ENCODE data around the gene OPRD1.

OPRD1 gene

GRCh38 chr1:28796352-28797211 is 15.4 kb upstream of the OPRD1 start:
- H3K27ac ChIP-seq = no peak overlapping the region
- no peaks in the 10 kb centered on the region for H4K20me1 ChIP-seq (ENCODE audit: insufficient read depth)
- no peaks in the 10 kb centered on the region for H3K27me3 ChIP-seq (ENCODE audit: insufficient read depth, low read depth)
- H3K79me2 ChIP-seq (ENCODE audit: insufficient read depth, low read depth) = no peaks in the 10 kb centered on the region
- no peak overlapping the region for H3K4me3 ChIP-seq (IDR thresholded peaks at IDR 0.05; ENCODE audit: insufficient read depth, low read depth, low read length)
- H3K4me1 ChIP-seq (ENCODE audit: low read depth, poor library complexity, severe bottlenecking) = no peaks in the 10 kb centered on the region
- no peak for TF ChIP-seq CTCF (conservative IDR thresholded peaks at IDR 0.05; ENCODE audit: low read depth, low read length)
- H3K4me2 ChIP-seq = no peak overlapping the region
- no peaks in the 10 kb centered on the region for H3K36me3 ChIP-seq (ENCODE audit: insufficient read depth)
- H2AFZ ChIP-seq (ENCODE audit: low read depth) = no peak overlapping the region
- H3K9ac ChIP-seq = no peak overlapping the region

- Histone ChIP-seq H3K79me2 (ENCODE audit: insufficient read depth, low read depth) (no peaks in the 10 kb centered on the region), H3K27me3 (ENCODE audit: insufficient read depth, low read depth) (no peaks in the 10 kb centered on the region), H3K36me3 (ENCODE audit: insufficient read depth) (no peaks in the 10 kb centered on the region), H3K9ac (no peak overlapping the region), H2AFZ (ENCODE audit: low read depth) (no peak overlapping the region), H3K4me1 (ENCODE audit: low read depth, poor library complexity, severe bottlenecking) (no peaks in the 10 kb centered on the region), H3K4me3 (IDR thresholded peaks at IDR 0.05; ENCODE audit: insufficient read depth, low read depth, low read length) (no peak overlapping the region), H4K20me1 (ENCODE audit: insufficient read depth) (no peaks in the 10 kb centered on the region), H3K4me2 (no peak overlapping the region), H3K27ac (no peak overlapping the region)
- no peak for TF ChIP-seq CTCF (conservative IDR thresholded peaks at IDR 0.05; ENCODE audit: low read depth, low read length)
These were observed 11.6 kb upstream of the OPRD1 start for GRCh38 chr1:28800324-28800723.

- H3K9ac ChIP-seq = no peak overlapping the region
- H2AFZ ChIP-seq (ENCODE audit: low read depth) = no peak overlapping the region
- H3K36me3 ChIP-seq (ENCODE audit: insufficient read depth) = no peaks in the 10 kb centered on the region
- H3K4me3 ChIP-seq (IDR thresholded peaks at IDR 0.05; ENCODE audit: insufficient read depth, low read depth, low read length) = no peak overlapping the region
- no peak overlapping the region for H3K4me2 ChIP-seq
- TF ChIP-seq CTCF (conservative IDR thresholded peaks at IDR 0.05; ENCODE audit: low read depth, low read length) = no peak
- no peaks in the 10 kb centered on the region for H3K79me2 ChIP-seq (ENCODE audit: insufficient read depth, low read depth)
- H4K20me1 ChIP-seq (ENCODE audit: insufficient read depth) = no peaks in the 10 kb centered on the region
- H3K4me1 ChIP-seq (ENCODE audit: low read depth, poor library complexity, severe bottlenecking) = no peaks in the 10 kb centered on the region
- H3K27me3 ChIP-seq (ENCODE audit: insufficient read depth, low read depth) = no peaks in the 10 kb centered on the region
- H3K27ac ChIP-seq = no peak overlapping the region
These were observed 10.5 kb upstream of the OPRD1 start for GRCh38 chr1:28801461-28801860.

GRCh38 chr1:28803051-28803450 is 8.9 kb upstream of the OPRD1 start:
- H3K27me3 ChIP-seq (ENCODE audit: insufficient read depth, low read depth) = no peaks in the 10 kb centered on the region
- TF ChIP-seq CTCF (conservative IDR thresholded peaks at IDR 0.05; ENCODE audit: low read depth, low read length) = no peak
- no peaks in the 10 kb centered on the region for H4K20me1 ChIP-seq (ENCODE audit: insufficient read depth)

More at GRCh38 chr1:28803051-28803450, 8.9 kb upstream of the OPRD1 start:
- Histone ChIP-seq H2AFZ (ENCODE audit: low read depth) (no peak overlapping the region), H3K79me2 (ENCODE audit: insufficient read depth, low read depth) (no peaks in the 10 kb centered on the region), H3K4me1 (ENCODE audit: low read depth, poor library complexity, severe bottlenecking) (no peaks in the 10 kb centered on the region), H3K4me2 (no peak overlapping the region), H3K4me3 (IDR thresholded peaks at IDR 0.05; ENCODE audit: insufficient read depth, low read depth, low read length) (no peak overlapping the region), H3K36me3 (ENCODE audit: insufficient read depth) (no peaks in the 10 kb centered on the region), H3K9ac (no peak overlapping the region), H3K27ac (no peak overlapping the region)
